GM12864 (cell line): ENCODE measurements around the gene HIRIP3.
"Not testable (repeated sequence)": the region's sequence is repeated elsewhere in the genome, so short reads cannot be mapped to it uniquely, and the experiment has no call there.

ENCODE experiments used
- DNase-seq: peaks from one replicate; pipeline ENCODE4 v3.0.0-alpha.2; 2011; ENCODE audit warnings: low read depth
- H3K4me3 ChIP-seq: 2 replicates; pipeline ENCODE4 v1.5.1; 2011; ENCODE audit warnings: mild to moderate bottlenecking, low read depth, low read length, control low read depth
- TF ChIP-seq, protein P1 (sequence below): IDR thresholded peaks from 2 replicates; pipeline ENCODE4 v1.5.1; 2011; ENCODE audit warnings: low read depth, mild to moderate bottlenecking, moderate library complexity, low read length, control low read depth, inconsistent platforms; ENCODE audit errors: missing control alignments

The HIRIP3 gene, protein sequence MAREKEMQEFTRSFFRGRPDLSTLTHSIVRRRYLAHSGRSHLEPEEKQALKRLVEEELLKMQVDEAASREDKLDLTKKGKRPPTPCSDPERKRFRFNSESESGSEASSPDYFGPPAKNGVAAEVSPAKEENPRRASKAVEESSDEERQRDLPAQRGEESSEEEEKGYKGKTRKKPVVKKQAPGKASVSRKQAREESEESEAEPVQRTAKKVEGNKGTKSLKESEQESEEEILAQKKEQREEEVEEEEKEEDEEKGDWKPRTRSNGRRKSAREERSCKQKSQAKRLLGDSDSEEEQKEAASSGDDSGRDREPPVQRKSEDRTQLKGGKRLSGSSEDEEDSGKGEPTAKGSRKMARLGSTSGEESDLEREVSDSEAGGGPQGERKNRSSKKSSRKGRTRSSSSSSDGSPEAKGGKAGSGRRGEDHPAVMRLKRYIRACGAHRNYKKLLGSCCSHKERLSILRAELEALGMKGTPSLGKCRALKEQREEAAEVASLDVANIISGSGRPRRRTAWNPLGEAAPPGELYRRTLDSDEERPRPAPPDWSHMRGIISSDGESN

DNA sequence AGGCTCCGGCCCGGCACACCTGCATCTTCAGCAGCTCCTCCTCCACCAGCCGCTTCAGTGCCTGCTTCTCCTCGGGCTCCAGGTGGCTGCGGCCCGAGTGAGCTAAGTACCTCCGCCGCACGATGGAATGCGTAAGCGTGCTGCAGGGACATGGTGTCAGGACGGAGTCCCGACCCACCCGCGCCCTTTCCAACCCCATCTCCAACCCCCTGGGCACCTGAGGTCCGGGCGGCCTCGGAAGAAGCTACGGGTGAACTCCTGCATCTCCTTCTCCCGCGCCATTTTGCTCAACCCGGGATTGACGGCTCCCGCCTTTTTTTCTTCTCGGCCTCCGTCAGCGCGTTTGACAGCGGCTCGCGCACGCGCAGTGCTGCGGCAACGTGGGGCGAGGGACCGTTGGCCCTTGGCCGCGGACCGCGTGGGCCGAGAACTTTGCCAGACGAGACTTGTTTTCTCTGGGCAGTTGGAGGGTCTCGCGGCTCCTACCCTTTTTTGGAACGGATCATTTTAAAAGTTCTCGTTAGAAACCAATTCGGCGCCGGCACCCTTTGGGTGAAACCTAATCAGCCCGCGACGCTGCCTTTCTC, at the start of gene HIRIP3:
Gene HIRIP3, minus strand, starts transcription at position 294 of the 587 bp plus-strand sequence. Its CDS starts 12 bp downstream, at position 282.
- peak within 1 kb of the TSS; percentile 80 for H3K4me3 ChIP-seq
- peak; percentile 47 for DNase-seq
- TF ChIP-seq, protein P1, sequence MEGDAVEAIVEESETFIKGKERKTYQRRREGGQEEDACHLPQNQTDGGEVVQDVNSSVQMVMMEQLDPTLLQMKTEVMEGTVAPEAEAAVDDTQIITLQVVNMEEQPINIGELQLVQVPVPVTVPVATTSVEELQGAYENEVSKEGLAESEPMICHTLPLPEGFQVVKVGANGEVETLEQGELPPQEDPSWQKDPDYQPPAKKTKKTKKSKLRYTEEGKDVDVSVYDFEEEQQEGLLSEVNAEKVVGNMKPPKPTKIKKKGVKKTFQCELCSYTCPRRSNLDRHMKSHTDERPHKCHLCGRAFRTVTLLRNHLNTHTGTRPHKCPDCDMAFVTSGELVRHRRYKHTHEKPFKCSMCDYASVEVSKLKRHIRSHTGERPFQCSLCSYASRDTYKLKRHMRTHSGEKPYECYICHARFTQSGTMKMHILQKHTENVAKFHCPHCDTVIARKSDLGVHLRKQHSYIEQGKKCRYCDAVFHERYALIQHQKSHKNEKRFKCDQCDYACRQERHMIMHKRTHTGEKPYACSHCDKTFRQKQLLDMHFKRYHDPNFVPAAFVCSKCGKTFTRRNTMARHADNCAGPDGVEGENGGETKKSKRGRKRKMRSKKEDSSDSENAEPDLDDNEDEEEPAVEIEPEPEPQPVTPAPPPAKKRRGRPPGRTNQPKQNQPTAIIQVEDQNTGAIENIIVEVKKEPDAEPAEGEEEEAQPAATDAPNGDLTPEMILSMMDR = no peak

DNA sequence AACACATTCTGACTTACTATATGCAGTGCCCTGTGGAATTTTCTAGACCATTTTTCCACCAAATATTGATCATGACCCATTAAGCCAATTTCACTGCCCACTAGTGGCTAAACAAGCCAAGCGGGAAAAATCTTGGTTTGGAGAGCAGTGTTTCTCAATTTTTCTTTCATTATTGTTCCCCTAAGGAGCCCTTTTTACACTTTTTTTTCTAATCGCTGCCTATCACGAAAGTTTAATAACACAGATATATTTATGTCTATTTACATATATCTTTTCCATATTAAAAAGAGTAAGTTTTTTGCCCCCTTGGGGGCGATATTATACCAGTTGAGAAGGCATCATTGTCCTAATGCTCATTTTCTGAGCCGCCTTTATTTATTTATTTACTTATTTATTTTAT, 46.4 kb upstream of the HIRIP3 start:
- TF ChIP-seq, protein P1 = peak; percentile 40
- no peak for DNase-seq
- H3K4me3 ChIP-seq = no peak overlapping the region

DNA sequence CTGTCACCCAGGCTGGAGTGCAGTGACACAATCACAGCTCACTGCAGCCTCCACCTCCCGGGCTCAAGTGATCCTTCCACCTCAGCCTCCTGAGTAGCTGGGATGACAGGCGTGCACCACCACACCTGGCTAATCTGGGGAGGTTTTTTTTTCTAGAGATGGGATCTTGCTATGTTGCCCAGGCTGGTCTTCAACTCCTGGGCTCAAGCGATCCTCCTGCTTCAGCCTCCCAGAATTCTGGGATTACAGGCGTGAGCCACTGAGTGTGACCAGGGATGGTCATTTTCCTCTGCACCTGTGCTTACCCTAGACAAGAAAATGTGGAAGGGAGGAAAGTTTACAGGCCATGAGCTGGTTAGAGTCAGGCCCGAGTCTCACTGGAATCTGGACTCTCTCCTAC, 45.3 kb upstream of the HIRIP3 start:
- DNase-seq, H3K4me3 ChIP-seq: not testable (repeated sequence)

DNA sequence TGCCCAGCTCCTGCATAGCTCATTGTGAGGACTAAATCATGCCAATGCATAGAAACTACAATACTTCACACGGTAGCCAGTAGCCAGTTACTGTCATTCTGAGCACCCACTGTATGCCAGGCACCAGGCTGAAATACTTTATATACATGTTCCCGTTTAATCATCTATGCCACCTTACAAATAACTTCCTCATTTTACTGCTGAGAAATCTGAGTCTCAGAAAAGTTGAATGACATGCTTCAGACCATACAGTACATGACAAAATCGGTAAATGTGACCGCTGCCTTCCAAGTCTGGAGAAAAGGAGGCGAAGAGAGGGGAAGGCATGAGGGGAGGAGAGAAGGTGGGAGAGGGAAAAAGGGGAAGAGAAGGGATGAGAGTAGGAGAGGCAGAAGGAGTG, 44.8 kb upstream of the HIRIP3 start:
- no peak overlapping the region for H3K4me3 ChIP-seq
- no peak for DNase-seq
- TF ChIP-seq, protein P1 = no peak

DNA sequence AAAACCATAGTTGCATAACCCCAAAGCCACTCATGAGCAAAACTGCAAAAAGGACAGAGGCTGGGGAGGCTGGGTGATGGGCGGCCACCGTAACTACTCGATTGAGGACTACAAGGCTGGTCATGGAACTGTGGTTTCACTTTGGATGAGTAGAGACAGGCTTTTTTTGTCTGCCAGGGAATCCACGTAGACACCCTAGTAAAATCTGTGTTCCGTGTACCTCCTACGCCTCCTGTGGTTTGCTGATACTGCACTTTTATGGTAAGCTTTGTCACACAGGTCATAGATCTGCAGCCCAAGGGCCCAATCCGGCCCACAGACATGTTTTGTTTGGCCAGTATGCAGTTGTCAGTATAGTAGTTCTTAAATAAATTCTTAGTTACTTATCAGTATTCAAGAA, 37.9 kb upstream of the HIRIP3 start:
- DNase-seq = peak; percentile 52
- no peak overlapping the region for H3K4me3 ChIP-seq
- TF ChIP-seq, protein P1 = no peak

DNA sequence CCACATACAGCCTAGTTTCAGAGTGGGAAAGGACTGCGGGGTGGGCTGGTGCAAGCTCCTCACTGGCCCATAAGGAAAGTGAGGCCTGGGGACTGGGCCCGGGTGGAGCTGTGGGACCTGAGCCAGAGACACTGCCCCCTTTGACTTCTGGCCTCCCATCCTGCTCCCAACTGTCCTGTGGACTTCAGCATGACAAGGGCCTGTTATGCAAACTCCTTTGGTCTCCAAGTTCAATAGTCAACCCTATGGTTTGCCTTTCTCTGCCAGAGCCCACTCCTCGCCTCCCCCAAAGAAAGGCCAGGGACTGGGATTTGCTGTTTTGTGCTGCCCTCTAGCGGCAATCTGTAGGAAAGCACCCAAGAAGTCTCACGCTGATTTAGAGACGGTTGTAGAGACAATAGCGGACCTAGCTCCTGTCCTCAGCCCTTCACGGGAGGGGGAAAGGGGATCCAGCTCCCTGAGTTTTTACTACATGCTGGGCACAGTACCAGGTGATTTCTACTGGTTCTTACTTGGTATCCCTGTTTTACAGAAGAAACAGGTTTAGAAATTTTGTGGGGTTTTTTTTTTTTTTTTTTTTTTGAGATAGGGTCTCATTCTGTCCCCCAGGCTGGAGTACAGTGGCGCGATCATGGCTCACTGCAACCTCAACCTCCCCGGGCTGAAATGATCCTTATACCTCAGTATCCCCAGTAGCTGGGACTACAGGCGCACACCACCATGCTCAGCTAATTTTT, 36.8 kb upstream of the HIRIP3 start:
- H3K4me3 ChIP-seq = no peak overlapping the region
- TF ChIP-seq, protein P1 = peak; percentile 86
- DNase-seq = peak; percentile 46

DNA sequence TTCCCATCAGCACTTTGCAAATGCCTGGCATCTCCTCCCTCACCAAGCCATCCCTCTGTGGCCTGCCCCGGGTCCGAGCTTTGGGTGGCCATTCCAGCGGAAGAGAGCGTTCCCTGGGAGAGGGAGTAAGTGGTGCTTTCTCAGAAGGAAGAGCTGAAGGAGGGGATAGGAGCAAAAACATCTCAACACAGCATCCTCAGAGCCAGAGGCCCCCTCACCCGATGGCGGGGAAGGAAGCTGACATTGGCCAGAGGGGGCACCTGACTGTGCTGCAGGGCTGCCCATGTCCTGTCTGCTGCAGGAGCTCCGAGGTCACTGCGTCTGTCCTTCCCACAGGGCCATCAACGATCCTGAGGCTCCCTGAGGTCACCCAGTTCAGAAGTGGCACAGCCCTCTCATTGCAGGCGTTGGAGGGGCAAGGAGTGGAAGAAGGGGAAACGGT, 36.1 kb upstream of the HIRIP3 start:
- no peak overlapping the region for H3K4me3 ChIP-seq
- DNase-seq = no peak

More for the DNA sequence above, 36.1 kb upstream of the HIRIP3 start:
- TF ChIP-seq, protein P1 = peak; percentile 2
